ENCODE measurements around the gene USP47. TPM values are rescaled to one million over a fixed set of nuclear protein-coding genes. Genes with fewer than 3 reads are reported as not detected.
A peak's percentile ranks its signal among the peaks of the same experiment; 100 is the strongest.

USP47 gene
- polyA plus RNA-seq, 2 of the 4 experiments (the other 2 are of a cell fraction), result 31.0 to 32.8 TPM

- FAIRE-seq (no peak), ATAC-seq (no peak), DNase-seq (ENCODE audit: low read depth in 1 of 2, low spot score in 1 of 2) (no peak)
- peak overlapping the region; percentile 47 to 77; a peak in 4 of 6 replicates for H3K27ac ChIP-seq
- WGBS (ENCODE audit: missing lambda C conversion rate), result 74% methylated on average over 3 of the region's 3 CpGs
- H3K9me3 ChIP-seq, result no peaks in the 10 kb centered on the region
- H3K4me2 ChIP-seq, result no peak overlapping the region
- no peak for TF ChIP-seq EHF (CRISPR knock-in tag; IDR thresholded peaks at IDR 0.05)
- no peak for TF ChIP-seq CTCF (IDR thresholded peaks at IDR 0.05)
- no peak for TF ChIP-seq BHLHE40 (IDR thresholded peaks at IDR 0.05; ENCODE audit: low read depth, low read length)
- no peak for TF ChIP-seq HES2 (IDR thresholded peaks at IDR 0.05)
- no peak for TF ChIP-seq PBX3 (IDR thresholded peaks at IDR 0.05)
- TF ChIP-seq RFX5 (IDR thresholded peaks at IDR 0.05), result no peak
- no peak for TF ChIP-seq GATA3 (IDR thresholded peaks at IDR 0.05; ENCODE audit: borderline replicate concordance)
- no peak for TF ChIP-seq RCOR1 (IDR thresholded peaks at IDR 0.05; ENCODE audit: low read depth, low read length)
- no peak for TF ChIP-seq PHF8 (IDR thresholded peaks at IDR 0.05; ENCODE audit: borderline replicate concordance, low read depth)
- TF ChIP-seq SMC3 (IDR thresholded peaks at IDR 0.05), result no peak
- TF ChIP-seq NFE2L2 (conservative IDR thresholded peaks at IDR 0.05; ENCODE audit: low read length), result no peak
- no peak for TF ChIP-seq FOXS1 (CRISPR knock-in tag; IDR thresholded peaks at IDR 0.05)
- no peak for TF ChIP-seq HOXB5 (CRISPR knock-in tag; IDR thresholded peaks at IDR 0.05)
- no peak for TF ChIP-seq MYC (IDR thresholded peaks at IDR 0.05; ENCODE audit: borderline replicate concordance, low read length)
- ChIA-PET CTCF (interaction anchor here (0.6 kb wide), 1 partner anchor 52 kb away, joined by 3 read pairs; no protein-coding TSS in a partner anchor), POLR2A (no interaction called here)
- peaks cover 45% of the 10 kb centered on the region for H3K4me1 ChIP-seq
- no peak overlapping the region for H3K4me3 ChIP-seq
Observed at GRCh38 chr11:11997049-11997322, 155.2 kb downstream of the USP47 start.

GRCh38 chr11:11998091-11998781, 156.5 kb downstream of the USP47 start:
- Histone ChIP-seq H3K4me2 (peak overlapping the region; percentile 82), H3K27ac (peak overlapping the region; percentile 47 to 77; a peak in 5 of 6 replicates), H3K4me3 (peak overlapping the region; percentile 22; the same call in 1 of the 3 replicates), H3K9me3 (no peaks in the 10 kb centered on the region), H3K4me1 (peaks cover 32% of the 10 kb centered on the region)
- WGBS (ENCODE audit: missing lambda C conversion rate), result 18% methylated on average over 8 of the region's 8 CpGs
- POLR2A ChIA-PET, result no interaction called here
- DNase-seq (ENCODE audit: low read depth in 1 of 2, low spot score in 1 of 2) (peak; percentile 62 to 79), FAIRE-seq (peak; percentile 32), ATAC-seq (peak; percentile 77 to 82)
- CTCF ChIA-PET, result interaction anchor here (1.2 to 2.0 kb wide), 3 partner anchors 10 to 65 kb away, joined by 5 to 10 read pairs (median 7); no protein-coding TSS in a partner anchor
- no peak for TF ChIP-seq RAD21 (conservative IDR thresholded peaks at IDR 0.05 in 1 of 2, IDR thresholded peaks at IDR 0.05 in 1 of 2)
- TF ChIP-seq FOXS1 (CRISPR knock-in tag; IDR thresholded peaks at IDR 0.05), result no peak
- TF ChIP-seq HES2 (IDR thresholded peaks at IDR 0.05), result no peak
- no peak for TF ChIP-seq BCL3 (IDR thresholded peaks at IDR 0.05)
- no peak for TF ChIP-seq CEBPB (IDR thresholded peaks at IDR 0.05)
- peak; percentile 32; the same call in 1 of the 2 replicates for TF ChIP-seq JUNB (IDR thresholded peaks at IDR 0.05)
- TF ChIP-seq PBX3 (IDR thresholded peaks at IDR 0.05), result no peak
- peak; percentile 74 for TF ChIP-seq FOSL2 (IDR thresholded peaks at IDR 0.05)
- peak; percentile 79 for TF ChIP-seq FOSL2 (CRISPR knock-in tag; IDR thresholded peaks at IDR 0.05)
- TF ChIP-seq SMC3 (IDR thresholded peaks at IDR 0.05), result no peak
- TF ChIP-seq RNF2 (IDR thresholded peaks at IDR 0.05; ENCODE audit: borderline replicate concordance, low read depth), result no peak
- TF ChIP-seq ZFP36 (IDR thresholded peaks at IDR 0.05; ENCODE audit: borderline replicate concordance, partially characterized antibody), result no peak
- no peak for TF ChIP-seq HEYL (CRISPR knock-in tag; IDR thresholded peaks at IDR 0.05)
- no peak for TF ChIP-seq CTCF (IDR thresholded peaks at IDR 0.05)
